HG02759 (cell line): ENCODE data around the gene CRB1.

ENCODE experiments used
- ATAC-seq: cut with Tn5 transposase; IDR thresholded peaks from one replicate; pipeline ENCODE4 v1.9.1; 2021; ENCODE audit warnings: mild to moderate bottlenecking, moderate library complexity; ENCODE audit not compliant: unreplicated experiment

Gene CRB1

DNA sequence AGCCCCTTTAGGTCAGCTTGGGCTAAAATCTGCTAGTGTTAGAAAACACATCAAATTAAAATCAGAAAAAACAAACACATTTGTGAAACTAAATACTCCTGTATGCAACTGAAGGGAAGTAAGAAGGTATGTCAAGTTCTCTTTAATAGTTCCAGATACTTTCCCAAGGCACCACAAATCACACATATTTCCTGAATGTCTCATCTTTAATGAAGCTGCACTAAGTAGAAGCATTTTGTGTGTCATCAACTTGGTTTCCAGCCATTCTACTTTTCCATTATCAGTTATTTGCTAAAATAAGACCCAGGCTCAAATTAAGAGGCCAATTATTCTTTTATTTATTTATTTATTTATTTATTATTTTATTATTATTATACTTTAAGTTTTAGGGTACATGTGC, 34.7 kb downstream of the CRB1 start:
- ATAC-seq, result no peak

- no peak for ATAC-seq
Measured at GRCh38 chr1:197303463-197303862, 35.4 kb downstream of the CRB1 start.

DNA sequence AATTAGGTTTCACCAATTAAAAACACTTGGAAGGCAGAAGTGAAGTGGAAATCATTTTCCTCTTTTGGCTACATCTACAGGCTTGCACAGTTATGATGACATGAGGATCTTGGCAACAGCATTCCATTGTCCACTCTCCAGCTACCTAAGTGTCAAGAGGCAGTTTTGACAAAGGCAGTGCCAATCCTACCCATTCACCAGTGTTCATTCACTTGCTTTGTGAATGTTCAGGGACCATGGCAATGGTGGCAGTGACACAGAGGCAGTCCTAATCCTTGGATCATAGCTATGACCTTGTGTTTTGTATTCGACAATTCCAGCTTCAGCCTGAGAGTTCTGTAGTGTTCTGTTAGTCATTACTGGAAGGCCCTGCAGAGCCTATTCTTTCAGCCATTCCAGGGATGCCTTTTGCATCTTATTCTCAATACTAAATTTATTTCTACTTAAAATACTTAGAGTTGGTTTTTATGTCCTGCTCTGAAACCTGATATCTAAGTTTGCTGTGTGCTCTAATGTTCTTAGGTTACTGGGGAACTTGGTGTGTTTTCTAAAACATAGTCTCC, 36.7 kb downstream of the CRB1 start:
- no peak for ATAC-seq

- ATAC-seq, result no peak
Measured at GRCh38 chr1:197305925-197306324, 37.9 kb downstream of the CRB1 start.

DNA sequence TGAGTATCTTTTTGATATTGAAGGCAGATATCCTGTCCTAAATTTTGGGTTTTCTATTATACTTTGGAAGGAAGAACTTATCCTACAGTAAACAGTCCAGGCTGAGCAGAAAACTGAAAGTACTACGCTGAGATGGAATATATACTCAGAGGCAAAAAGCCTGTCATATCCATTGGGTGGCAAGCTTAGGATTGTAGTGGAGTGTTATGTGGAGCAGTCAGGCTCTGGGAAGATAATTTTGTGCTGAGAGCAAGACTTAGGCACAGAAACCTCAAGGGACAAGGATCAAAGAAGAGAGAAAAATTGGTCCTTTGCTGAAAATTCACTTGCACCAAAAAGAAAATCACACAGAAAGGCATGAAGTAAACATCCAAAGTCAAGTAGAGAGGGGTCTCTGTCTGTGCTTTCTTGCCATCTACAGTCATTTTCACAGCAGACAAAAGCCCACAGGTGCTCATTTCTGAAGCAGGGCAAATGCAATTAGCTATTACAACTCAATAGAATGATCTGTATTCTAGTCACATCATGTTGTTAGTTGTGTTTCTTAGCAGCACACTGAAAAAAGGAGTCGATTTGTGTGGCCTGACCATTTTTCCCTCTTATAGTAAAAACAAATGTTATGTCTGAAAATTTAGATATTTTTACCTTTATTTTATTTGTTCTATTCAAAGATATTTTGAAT, 38.5 kb downstream of the CRB1 start:
- no peak for ATAC-seq

DNA sequence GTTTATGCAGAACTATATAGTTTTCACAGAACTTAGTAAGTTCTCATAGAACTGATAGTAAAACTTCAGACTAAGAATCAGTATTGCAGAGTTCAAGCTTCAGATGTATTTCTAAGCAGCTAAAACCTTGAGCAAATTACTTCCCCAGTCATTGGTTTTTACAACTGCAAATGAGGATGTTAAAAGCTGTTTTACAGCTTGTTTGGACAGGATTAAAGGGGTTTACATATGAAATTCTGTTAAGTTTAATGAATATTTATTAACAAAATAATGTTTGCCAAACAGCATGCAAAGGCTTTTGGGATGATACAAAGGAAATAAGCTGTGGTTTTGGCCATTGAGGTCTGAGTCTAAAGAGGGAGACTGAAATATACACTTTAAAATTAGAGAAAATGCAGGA, 39.1 kb downstream of the CRB1 start:
- no peak for ATAC-seq

GRCh38 chr1:197307551-197307950, 39.5 kb downstream of the CRB1 start:
- ATAC-seq, result no peak

DNA sequence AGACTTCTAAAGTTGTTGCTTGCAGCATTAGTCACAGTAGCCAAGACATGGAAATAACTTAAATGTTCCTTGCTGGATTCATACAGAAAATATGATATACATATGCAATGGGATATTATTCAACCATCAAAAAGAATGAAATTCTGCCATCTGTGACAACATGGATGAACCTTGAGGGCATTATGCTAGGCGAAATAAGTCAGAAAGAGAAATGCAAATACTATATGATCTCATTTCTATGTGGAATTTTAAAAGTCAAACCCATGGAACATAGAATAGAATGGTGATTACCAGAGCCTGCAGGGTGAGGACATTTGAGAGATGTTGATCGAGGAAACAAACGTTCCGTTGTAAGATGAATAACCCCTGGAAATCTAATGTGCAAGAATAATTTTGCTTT, 43.0 kb downstream of the CRB1 start:
- no peak for ATAC-seq

DNA sequence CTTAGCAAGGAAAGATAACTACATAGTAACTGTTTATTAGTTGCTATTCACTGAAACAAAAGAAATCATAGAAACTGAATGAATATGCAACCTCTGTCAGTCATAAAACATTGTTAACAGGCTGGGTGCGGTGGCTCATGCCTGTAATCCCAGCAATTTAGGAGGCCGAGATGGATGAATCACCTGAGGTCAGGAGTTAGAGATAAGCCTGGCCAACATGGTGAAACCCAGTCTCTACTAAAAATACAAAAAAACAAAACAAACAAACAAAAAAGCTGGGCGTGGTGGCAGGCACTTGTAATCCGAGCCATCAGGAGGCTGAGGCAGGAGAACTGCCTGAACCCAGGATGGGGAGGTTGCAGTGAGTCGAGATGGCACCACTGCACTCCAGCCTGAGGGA, 44.1 kb downstream of the CRB1 start:
- no peak for ATAC-seq

- ATAC-seq, result no peak
Measured at GRCh38 chr1:197313713-197314112, 45.7 kb downstream of the CRB1 start.

GRCh38 chr1:197314682-197315081, 46.6 kb downstream of the CRB1 start:
- ATAC-seq, result no peak

GRCh38 chr1:197319631-197320030, 51.6 kb downstream of the CRB1 start:
- no peak for ATAC-seq

GRCh38 chr1:197320991-197321531, 53.0 kb downstream of the CRB1 start:
- ATAC-seq, result no peak

- no peak for ATAC-seq
Measured at GRCh38 chr1:197321811-197322210, 53.8 kb downstream of the CRB1 start.

DNA sequence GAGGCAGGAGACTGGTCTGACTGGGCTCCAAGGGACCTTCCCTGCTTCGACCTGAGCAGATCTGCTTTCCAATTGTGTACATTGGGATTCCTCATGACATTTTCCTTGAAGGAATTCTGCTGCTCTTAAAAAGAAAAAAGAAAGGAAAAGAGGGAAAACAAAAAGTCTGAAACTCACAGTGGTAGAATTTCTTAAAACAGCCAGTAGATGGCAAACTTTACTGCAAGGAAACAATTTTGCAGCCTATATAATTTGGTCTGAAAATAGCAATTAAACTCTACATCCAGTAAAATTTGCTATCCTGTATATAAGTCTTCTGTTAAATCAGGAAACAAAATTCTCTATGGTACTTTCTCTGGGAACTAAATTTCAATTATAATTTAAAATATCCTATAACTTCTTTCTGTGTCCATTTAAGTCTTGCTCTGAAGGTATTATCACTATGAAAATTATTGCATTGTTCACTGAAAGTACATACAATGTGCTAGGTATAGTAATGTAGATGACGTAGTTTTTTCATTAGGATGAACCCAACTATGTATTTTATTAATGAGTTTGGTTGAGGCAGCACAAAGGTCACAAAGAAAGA, 59.8 kb downstream of the CRB1 start:
- no peak for ATAC-seq

DNA sequence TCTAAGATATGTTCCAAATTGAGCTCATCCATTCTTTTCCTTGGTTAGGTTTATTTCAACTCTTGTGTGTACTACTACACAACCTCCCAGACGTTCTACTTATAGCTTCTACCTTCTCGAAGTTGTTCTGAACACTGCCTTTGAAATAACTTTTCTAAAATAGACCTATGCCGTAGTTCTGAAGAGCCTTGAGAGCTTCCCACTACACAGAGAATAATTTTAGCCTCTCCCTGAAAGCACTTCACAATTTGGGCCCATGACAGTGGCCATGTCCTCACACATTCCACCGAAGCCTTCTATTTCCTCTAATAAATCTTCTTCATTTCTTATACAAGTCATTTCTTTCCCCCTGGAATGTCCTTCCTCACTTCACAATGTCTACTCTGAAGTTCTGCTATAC, 62.2 kb downstream of the CRB1 start:
- no peak for ATAC-seq

DNA sequence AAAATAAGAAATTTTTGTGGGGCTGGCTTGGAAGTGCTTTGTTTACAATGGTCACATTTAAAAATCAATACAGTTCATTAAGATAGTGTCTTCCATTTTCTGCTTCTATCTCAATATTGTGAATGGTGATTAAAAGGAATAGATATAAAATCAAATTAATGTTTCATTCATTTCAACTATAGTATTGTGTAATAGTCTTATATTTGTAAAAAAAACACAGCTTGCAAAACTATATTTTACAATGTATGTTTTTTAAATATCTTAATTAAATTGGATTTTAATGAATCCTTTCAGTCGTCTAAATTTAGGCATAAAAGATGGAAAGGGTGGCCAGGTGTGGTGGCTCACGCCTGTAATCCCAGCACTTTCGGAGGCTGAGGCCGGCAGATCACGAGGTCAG, 63.5 kb downstream of the CRB1 start:
- no peak for ATAC-seq

GRCh38 chr1:197333041-197333440, 65.0 kb downstream of the CRB1 start:
- no peak for ATAC-seq

GRCh38 chr1:197336571-197336970, 68.5 kb downstream of the CRB1 start:
- no peak for ATAC-seq

DNA sequence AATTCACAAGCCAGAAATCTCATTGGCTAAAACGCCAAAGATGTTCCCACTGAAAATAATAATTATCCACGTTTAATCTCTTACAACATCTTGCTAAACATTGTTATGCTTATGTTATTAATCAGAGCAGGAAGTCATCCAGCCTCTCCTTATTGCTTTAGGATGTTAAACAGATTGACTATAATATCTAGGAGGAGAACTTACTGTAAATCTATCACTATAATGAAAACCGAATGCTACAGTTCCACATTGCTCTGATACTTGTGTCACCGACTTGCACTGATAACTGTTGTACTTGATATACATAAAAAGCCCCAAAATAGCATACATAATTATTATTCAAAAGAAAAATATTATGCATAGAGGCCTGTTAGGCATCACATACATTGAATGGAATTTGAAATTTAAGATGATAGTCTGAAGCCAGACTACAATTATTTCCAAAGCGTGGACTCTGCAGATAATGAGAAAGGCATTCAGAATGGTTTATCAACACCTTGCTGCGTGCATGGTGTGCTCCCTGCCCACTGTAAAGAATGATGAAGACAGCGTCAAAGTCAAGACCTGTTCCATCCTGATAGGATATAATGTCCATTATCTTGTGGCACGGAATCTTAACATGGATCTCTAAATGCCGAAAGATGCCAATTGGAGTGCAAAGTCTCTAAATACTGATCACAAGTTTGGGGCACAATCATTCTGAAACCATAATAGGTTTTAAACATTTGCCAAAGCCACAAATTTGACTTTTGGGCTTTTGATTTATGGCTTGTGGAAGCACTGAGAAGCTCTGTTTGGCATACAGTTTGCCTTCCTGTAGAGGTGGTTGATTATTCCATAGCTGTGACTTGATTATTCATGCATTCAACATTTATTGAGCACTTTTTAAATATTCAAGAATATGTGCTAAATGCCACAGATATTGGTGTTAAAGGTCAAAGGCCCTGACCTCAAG, 71.3 kb downstream of the CRB1 start:
- ATAC-seq, result no peak

DNA sequence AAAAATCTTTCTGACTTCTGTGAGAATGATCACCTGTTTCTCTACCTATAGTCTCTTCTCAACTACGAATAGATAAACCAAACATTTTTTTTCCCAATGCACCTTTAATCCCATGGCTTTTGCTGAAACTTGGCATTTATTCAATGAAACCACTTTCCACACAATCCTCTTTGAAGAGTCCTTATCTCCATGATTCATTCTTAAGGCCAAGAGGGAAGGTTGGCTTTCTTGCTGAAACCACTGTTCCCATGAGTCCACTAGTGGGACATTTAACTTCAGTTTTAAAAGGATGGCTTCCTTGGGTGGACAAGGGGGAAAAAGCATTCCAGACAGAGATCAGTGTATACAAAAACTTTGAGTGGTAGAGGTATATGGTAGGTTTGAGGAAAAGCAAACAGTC, 73.6 kb downstream of the CRB1 start:
- ATAC-seq, result no peak
